Adrenal gland (tissue), 5 donors: ENCODE measurements around the gene DNAJC12.

Source experiments
- CTCF ChIP-seq, 6 experiments: fragments of 450-650 bp in 4 of 6; fragments of 200-600 bp in 2 of 6; sonication (generic) in 1 of 6; IDR thresholded peaks; 1 replicate in 5 of 6; 2 replicates in 1 of 6; pipeline versions ENCODE4 v1.5.1 to v1.8.0; 2016 to 2021; ENCODE audit warnings: antibody characterized with exemption in 6 of 6, mild to moderate bottlenecking in 2 of 6, moderate library complexity in 1 of 6
- POLR2A ChIP-seq, 2 donors: fragments of 450-650 bp; IDR thresholded peaks; one replicate each; pipeline ENCODE4 v1.6.1; 2017; ENCODE audit warnings: antibody characterized with exemption in 2 of 2, mild to moderate bottlenecking in 2 of 2, moderate library complexity in 1 of 2
- donor health status: DM: no; HTN: no; CAD: no.

- TF ChIP-seq CTCF (IDR thresholded peaks at IDR 0.05) = no peak
- no peak for TF ChIP-seq POLR2A (IDR thresholded peaks at IDR 0.05)
Observed at GRCh38 chr10:67772894-67773511, 65.0 kb downstream of the DNAJC12 start.
